AG10803 (cell line): ENCODE measurements around the gene ZP3.
"Not testable (repeated sequence)": the region's sequence is repeated elsewhere in the genome, so short reads cannot be mapped to it uniquely, and the experiment has no call there.

Experiments
- DNase-seq: peaks from one replicate; pipeline ENCODE4 v3.0.0; 2010; ENCODE audit warnings: low read depth
- H3K4me3 ChIP-seq: 2 replicates; pipeline ENCODE4 v1.5.1; 2011; ENCODE audit warnings: mild to moderate bottlenecking, low read length, control low read depth
- TF ChIP-seq, protein P1 (sequence below): conservative IDR thresholded peaks from 2 replicates; pipeline ENCODE4 v1.5.1; 2011; ENCODE audit warnings: mild to moderate bottlenecking, low read length, control low read depth, inconsistent platforms

Gene ZP3

GRCh38 chr7:76425156-76425555 lies 406 bp downstream of the ZP3 start:
- H3K4me3 ChIP-seq: no peak overlapping the region
- TF ChIP-seq, protein P1, sequence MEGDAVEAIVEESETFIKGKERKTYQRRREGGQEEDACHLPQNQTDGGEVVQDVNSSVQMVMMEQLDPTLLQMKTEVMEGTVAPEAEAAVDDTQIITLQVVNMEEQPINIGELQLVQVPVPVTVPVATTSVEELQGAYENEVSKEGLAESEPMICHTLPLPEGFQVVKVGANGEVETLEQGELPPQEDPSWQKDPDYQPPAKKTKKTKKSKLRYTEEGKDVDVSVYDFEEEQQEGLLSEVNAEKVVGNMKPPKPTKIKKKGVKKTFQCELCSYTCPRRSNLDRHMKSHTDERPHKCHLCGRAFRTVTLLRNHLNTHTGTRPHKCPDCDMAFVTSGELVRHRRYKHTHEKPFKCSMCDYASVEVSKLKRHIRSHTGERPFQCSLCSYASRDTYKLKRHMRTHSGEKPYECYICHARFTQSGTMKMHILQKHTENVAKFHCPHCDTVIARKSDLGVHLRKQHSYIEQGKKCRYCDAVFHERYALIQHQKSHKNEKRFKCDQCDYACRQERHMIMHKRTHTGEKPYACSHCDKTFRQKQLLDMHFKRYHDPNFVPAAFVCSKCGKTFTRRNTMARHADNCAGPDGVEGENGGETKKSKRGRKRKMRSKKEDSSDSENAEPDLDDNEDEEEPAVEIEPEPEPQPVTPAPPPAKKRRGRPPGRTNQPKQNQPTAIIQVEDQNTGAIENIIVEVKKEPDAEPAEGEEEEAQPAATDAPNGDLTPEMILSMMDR: no peak

DNA sequence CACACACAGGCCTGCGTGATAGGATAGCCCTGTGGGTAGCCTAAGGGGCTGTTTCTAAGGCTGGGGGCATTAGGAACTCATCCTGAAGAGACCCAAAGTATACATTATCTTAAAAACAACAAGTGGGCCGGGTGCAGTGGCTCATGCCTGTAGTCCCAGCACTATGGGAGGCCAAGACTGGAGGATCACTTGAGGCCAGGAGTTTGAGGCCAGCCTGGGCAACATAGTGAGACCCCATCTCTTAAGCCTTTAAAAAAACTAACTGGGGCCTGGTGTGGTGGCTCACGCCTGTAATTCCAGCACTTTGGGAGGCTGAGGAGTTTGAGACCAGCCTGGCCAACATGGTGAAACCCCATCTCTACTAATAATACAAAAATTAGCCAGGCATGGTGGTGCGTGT lies 808 bp downstream of the ZP3 start:
- not testable (repeated sequence) for DNase-seq, H3K4me3 ChIP-seq

More at GRCh38 chr7:76425156-76425555, 406 bp downstream of the ZP3 start:
- DNase-seq: no peak

DNA sequence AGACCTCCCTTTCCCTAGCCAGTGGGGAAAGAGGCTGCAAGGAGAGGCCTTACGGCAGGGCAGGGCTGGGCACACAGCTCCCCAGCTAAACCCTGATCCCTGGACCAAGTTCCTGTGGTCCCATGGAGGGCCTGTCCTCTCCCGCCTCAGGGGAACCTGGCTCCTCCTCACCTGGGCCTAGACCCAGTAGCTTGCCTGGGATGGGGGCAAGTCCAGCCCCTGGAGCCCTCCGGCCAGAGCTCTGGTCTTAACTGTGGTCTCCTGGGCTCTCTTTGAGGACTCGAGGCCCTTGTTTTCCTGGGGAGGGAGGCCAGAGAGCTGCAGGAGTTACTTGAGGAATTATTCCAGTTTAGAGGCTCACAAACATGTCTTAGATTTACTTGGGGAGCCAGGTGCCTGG lies 1.5 kb downstream of the ZP3 start:
- no peak for DNase-seq
- no peak overlapping the region for H3K4me3 ChIP-seq
- TF ChIP-seq, protein P1: no peak

GRCh38 chr7:76427635-76428034 lies 2.9 kb downstream of the ZP3 start:
- TF ChIP-seq, protein P1: no peak
- H3K4me3 ChIP-seq: no peak overlapping the region
- no peak for DNase-seq

DNA sequence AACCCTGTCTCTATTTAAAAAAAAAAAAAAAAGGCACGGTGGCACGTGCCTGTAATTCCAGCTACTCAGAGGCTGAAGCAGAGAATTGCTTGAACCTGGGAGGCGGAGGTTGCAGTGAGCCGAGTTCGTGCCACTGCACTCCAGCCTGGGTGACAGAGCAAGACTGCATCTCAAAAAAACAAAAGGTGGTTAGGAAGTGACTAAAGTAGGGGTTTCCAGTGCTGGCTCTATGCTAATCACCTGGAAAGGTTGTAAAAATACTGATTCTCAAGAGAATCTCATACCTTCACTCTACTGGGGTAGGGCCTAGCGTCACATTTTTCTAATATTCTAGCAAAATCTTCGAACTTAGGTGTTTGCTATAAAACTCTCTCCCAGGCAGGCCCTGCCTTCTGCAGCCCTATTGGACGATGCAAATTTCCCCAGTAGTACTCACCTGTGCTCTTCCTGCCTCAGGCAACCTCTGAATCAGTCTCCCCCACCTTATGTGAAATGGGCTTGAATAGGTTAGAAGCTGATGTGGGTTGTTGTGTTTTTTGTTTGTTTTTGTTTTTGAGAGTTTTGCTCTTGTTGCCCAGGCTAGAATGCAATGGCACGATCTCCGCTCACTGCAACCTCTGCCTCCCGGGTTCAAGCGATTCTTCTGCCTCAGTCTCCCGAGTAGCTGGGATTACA lies 3.5 kb downstream of the ZP3 start:
- TF ChIP-seq, protein P1: no peak
- DNase-seq: no peak
- no peak overlapping the region for H3K4me3 ChIP-seq

GRCh38 chr7:76428868-76429805 lies 4.4 kb downstream of the ZP3 start:
- TF ChIP-seq, protein P1: no peak
- DNase-seq: peak; percentile 55
- H3K4me3 ChIP-seq: no peak overlapping the region

DNA sequence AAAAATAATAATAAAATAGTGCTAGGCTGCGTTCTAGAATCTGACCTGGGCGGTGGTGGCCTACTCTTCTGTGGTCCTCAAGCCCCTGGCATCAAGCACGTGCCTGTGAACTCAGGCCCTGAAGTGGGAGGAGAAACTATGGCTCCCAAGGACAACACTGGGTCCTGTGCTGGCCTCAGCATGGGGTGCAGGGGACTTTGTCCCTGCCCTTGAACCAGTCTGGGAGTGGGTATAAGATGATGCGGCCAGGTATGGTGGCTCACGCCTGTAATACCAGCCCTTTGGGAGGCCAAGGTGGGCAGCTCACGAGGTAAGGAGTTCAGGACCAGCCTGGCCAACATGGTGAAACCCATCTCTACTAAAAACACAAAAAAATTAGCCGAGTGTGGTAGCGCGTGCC lies 5.5 kb downstream of the ZP3 start:
- DNase-seq: no peak
- TF ChIP-seq, protein P1: no peak

More for the DNA sequence above, 5.5 kb downstream of the ZP3 start:
- H3K4me3 ChIP-seq: no peak overlapping the region
